GM19240 (cell line): Measurements from ENCODE around the gene C17orf78.
"Not testable (repeated sequence)": the region's sequence is repeated elsewhere in the genome, so short reads cannot be mapped to it uniquely, and the experiment has no call there.

Experiments
- DNase-seq: peaks from one replicate; pipeline ENCODE4 v3.0.0; 2011; ENCODE audit warnings: low spot score; ENCODE audit not compliant: insufficient read length

C17orf78 gene

GRCh38 chr17:37438141-37438540 lies 62.4 kb downstream of the C17orf78 start:
- no peak for DNase-seq

GRCh38 chr17:37440424-37440823 lies 64.6 kb downstream of the C17orf78 start:
- DNase-seq, result no peak

- DNase-seq, result not testable (repeated sequence)
These were observed 65.7 kb downstream of the C17orf78 start for GRCh38 chr17:37441369-37442014.
